ENCODE data around the gene MPHOSPH9.
A peak's percentile ranks its signal among the peaks of the same experiment; 100 is the strongest.

The MPHOSPH9 gene, protein sequence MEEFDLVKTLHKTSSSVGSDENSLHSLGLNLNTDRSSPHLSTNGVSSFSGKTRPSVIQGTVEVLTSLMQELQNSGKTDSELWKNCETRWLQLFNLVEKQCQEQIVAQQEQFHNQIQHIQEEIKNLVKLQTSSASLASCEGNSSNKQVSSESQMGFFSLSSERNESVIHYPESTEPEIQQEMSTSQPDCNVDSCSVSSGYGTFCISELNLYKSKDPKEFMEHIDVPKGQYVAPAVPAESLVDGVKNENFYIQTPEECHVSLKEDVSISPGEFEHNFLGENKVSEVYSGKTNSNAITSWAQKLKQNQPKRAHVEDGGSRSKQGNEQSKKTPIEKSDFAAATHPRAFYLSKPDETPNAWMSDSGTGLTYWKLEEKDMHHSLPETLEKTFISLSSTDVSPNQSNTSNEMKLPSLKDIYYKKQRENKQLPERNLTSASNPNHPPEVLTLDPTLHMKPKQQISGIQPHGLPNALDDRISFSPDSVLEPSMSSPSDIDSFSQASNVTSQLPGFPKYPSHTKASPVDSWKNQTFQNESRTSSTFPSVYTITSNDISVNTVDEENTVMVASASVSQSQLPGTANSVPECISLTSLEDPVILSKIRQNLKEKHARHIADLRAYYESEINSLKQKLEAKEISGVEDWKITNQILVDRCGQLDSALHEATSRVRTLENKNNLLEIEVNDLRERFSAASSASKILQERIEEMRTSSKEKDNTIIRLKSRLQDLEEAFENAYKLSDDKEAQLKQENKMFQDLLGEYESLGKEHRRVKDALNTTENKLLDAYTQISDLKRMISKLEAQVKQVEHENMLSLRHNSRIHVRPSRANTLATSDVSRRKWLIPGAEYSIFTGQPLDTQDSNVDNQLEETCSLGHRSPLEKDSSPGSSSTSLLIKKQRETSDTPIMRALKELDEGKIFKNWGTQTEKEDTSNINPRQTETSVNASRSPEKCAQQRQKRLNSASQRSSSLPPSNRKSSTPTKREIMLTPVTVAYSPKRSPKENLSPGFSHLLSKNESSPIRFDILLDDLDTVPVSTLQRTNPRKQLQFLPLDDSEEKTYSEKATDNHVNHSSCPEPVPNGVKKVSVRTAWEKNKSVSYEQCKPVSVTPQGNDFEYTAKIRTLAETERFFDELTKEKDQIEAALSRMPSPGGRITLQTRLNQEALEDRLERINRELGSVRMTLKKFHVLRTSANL

DNA sequence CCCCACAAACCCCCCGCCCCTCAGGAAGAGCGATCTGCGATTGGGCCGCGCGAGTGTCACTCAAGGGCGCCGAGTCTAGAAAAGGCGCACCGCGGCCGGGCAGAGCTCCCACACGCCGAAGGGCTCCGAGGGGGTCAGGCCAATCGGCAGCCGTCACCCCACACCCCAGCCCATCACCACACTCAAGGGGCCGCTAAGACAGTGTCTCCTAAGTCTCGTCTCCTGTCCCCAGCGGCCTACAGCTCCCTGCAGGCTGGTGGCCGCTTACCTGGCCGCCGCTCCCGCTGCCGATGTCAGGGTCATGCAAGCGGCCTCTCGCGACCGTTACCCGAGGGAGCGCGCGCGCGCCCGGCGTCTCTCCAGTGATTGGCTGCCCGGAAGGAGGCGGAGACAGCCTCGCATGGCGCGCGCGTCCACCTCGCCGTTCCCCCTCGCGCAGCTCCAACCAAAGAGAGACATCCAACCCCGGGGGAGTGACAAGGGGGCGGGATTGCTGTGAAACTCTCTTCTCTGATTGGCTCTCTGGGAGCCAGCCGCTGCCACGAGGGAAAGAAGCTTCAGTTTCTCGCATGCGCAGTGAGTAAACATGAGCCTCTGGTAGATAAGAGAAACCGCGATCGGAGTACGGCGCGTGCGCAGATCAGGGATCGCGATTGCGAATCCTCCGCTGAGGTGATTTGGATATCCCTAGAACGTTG is at the start of gene MPHOSPH9, which contains the start of gene MTRFR:
Gene MPHOSPH9 (minus strand): TSS at position 335 of the 698 bp plus-strand sequence. CDS start 2,777 bp downstream, outside the sequence.
Gene MTRFR (plus strand): TSS at position 630 of the 698 bp plus-strand sequence. CDS start 20,239 bp downstream, outside the sequence.
- peak; percentile 97 for DNase-seq

DNA sequence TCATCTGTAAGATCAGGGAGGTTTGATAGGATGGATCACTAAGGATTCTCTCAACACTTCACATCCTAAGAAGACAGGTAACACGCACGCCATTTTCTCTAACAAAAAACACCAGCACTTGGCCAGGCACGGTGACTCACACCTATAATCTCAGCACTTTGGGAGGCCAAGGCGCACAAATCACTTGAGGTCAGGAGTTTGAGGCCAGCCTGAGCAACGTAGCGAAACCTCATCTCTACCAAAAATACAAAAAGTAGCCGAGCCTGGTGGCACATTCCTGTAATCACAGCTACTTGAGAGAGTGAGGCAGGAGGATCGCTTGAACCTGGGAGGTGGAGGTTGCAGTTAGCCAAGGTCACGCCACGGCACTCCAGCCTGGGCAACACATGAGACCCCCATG is 49.2 kb upstream of the MPHOSPH9 start:
- DNase-seq, result no peak

DNA sequence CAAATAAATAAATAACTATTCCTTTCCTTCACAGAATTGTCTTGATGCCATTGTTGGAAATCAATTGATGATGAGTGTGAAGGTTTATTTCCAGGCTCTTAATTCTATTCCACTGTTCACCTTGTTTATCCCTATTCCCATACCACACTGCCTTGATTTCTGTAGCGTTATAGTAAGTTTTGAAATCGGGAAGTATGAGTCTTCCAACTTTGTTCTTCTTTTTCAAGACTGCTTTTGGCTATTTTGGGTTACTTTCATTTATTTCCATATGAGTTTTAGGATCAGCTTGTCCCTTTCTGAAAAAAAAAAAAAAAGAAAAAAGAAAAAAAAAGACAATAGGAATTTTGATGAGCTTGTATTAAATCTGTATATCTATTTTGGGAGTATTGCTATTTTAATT is 48.0 kb upstream of the MPHOSPH9 start:
- DNase-seq, result no peak

DNA sequence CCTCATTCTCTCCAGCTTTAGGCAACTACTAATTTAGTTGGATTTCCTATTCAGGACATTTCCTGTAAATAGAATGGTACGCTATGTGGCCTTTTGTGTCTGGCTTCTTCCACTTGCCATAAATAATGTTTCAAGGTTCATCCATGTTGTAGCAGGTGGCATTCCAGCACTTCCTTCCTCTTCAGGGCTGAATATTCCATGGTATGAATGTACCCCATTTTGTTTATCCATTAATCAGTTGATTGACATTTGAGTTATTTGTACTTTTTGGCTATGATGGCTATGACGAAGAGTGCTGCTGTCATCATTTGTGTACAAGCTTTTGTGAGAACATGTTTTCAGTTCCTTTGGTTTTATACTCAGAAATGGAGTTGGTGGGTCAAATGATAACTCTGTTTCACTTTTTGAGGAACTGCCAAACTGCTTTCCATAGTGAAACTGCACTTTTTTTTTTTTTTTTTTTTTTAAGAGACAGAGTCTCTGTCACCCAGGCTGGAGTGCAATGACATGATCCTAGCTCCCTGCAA is 45.2 kb upstream of the MPHOSPH9 start:
- no peak for DNase-seq

DNA sequence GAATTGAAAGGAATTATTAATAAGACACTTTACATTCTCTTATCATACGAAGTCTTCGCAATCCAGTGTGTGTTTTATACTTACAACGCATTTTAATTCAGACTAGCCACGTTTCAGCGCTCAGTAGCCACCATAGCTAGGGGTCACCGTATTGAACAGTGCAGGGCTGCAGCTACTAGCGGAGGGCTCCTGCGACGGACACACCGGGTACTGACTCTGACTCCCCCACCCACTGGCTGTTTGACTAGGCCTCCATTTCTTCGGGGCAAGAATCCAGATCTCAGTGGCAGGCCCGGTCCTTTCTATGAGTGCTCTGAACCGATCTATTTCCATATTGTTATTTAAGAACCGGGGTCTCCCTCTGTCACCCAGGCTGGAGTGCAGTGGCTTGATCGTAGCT is 40.2 kb upstream of the MPHOSPH9 start:
- DNase-seq, result no peak

DNA sequence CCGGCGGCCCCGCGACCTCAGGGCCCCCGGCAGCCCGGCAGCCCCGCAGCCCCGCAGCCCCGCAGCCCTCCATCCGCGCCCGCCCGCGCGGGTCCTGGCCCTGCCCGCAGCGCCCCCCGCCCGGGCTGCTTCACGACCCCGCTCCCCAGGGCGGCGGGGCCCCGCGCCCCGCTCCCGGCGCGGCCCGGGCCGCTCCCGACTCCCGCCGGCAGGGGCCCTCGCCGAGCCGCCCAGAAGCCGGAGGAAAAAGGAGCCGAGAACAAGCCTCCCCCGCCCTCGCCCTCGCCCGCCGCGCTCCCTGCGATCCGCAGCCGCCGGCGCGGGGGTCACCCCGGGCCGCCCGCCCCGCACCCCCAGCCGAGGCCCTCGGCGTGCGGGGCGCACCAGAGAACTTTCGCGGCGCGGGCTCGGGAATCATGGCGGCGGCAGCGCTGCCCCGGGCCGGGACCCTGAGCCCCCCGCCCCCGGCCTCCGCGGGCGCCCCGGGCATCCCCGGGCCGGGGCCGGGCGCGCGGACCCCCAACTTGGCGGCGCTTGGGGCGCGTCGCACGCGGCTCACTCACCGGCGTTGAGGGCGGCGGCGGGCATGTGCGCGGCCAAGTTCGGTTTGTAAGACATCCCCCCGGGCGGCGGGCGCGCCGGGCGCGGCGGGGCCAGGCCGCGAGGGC is 38.2 kb upstream of the MPHOSPH9 start:
- DNase-seq, result peak; percentile 81

DNA sequence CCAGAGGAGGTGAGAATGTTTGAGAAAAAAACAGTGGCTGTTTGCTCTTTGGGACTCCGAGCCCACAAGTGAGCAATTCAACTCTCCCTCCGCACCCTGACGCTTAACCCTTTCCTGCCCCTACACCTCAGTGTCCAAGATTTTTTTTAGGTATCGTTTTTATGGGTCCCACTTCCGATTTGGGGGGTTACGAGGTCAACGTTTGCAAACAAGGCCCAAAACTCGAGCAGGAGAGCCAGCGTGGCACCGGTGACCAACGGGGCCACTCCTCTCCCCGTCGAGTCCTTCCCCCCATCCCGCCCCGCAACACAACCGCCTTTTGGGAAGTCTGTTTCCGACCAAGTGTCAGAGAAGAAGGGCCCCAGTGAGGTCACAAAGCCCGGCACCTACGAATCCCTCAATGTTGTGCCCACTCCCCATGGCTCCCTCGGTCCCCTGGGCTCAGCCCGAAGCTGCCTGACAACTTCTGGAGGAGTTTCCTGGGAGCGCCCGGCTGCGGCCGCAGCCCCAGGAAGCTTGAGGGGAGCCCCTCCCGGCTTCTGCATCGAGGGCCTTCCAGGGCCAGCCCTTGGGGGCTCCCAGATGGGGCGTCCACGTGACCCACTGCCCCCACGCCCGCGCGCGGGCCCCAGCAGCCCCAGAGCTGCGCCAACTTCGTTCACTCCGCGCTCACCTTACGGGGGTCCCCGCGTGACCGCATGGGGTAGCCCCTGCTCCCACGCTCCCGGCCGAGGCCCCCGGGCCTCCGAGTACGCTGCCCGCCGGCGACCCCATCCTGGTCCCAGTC is 37.5 kb upstream of the MPHOSPH9 start:
- DNase-seq, result no peak

DNA sequence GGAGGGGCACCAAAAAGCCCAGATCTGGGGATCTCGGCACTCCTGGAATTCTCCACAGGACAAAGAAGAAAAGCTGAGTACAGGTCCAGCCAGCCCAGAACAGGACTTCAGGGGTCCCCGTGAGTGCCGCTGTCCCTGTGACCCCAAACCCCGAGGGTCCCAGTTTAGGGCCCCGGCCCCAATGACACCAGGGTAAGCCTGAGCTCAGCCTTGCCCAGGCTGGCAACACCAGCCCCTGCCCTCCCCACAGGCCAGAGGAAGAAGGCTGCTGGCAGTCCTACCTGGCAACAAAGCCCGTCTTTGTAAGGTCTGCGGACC is 36.9 kb upstream of the MPHOSPH9 start:
- no peak for DNase-seq

DNA sequence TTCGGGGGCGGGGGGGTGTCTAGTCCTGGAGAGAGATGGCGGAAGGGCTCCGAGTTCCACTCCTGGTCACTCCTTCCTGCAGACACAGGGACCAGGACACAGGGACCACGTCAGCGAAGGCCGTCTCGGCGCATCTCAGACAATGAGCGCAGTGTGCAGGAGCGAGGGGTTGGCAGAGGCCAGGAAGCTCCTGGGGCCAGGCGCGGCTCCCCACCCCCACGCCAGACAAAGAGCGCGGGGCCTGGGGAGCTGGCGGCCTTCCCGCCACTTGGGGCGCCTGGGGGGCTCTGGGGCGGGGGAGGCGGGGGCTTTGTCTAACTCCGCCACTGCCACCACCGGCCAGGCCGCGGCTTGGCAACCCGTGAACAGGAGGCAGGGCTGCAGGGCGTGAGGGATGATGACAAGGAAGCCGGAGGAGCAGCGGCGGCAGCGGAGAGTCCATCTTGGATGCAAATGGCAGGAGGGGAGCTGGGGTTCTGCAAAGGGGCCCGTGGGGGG is 36.5 kb upstream of the MPHOSPH9 start:
- peak; percentile 45 for DNase-seq

DNA sequence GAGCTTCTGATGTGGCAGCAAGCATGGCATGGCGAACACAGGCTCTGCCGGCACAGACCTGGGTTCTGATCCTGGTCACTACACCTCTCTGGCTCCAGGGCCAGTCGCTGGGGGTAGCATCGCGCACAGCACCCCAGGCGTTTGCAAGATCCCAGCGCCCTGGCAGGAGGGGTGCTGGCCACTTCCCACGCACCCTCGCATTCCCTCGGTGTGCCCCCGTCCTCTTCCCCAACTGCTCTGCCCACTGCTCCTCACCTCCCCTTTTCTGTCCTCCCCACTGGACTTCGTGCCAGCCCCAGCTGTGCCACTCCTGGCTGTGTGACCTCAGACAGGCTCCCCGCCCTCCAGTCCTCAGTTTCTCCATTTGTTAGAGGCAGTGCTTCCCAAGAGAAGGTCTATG is 35.9 kb upstream of the MPHOSPH9 start:
- no peak for DNase-seq

DNA sequence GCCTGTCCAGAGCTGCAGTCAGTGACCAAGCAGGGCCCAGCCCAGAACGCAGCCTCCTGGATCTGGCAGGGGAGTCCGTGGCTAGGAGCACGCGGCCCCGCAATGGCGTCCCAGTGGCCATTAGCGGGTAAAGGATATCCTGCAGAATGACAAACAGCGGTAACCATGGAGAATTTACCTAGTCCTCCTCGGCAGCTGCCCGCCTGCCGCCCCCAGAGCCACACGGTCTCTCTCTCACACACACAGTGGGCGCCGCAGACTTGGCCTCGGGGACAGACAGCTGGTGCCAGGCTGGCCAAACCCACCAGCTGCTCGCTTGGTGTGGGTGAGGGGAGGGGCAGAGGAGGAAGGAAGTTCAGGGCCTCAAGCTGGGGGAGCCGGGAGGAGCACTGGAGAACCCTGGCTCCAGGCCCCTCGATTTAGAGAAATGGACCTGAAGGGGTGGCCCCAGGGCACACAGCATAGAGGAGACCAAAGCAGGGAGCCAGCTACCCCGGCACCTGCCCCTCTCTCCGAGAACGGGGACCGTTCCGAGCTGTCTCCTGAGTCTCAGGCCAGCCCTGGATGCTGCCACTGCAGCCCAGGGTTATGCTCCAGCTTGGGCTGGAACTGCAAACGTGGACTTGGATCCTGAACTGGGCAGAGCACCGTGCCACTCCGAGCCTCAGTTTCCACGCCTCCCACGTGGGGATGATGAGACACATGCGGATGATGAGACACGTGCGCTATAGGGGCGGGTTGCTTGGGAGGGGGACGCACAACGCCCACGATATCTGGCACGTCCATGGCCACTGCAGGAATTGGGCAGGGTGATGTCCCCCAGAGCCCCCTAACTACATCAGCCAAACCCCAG is 35.3 kb upstream of the MPHOSPH9 start:
- DNase-seq, result no peak

DNA sequence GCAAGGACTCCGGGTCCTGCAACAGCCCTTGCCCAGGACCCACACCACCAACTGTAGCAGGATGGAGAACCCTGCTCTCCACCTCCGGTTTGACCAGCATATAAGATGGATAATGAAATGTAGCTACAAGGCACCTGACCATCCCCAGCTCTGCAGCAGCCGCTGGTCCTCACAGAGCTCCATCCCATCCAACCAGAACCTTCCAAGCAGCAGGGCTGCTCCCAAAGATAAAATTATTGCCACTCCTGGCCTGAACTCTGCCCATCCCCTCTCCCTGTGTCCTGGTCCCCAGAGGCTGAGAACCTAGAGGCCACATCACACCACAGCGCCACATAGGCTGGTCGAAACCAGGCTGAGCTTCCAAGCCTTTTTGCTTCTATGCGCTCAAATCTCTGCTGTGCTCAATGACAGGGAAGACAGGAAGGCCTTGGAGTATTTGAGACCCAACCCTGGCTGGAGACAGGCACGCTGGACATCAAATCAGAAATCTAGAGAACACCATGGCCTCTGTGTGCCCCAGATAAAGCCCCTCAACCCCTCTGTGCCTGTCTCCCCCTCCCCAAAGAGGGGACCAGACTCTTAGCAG is 34.5 kb upstream of the MPHOSPH9 start:
- no peak for DNase-seq

DNA sequence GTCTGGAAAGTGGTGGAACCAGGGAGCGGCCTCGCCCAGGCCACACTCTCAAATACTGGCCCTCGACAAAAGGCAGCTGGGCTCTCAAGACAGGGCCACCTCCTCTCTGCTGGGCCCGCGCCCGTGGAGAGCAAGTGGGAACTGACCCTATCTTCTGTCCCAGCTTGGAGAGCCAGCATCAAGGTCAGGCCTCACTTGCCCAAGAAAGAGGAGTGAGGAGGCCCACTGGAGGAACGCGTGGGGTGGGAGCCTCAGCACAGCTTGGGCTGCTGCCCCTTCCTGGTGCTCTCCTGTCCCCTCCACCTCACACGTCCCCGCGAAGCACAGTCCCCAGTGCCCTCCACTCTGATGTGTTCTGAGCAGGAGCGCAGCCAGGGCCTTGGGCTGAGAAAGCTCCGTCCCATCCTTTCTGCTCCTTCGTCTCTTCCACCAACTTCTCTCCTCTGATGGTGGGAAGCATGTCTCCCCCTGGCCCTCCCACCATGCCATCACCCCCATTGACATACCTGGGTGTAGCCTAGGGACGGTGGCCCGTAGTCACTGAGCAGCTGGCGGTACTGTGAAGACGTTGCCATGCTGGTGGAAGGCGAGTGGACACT is 33.8 kb upstream of the MPHOSPH9 start:
- no peak for DNase-seq

DNA sequence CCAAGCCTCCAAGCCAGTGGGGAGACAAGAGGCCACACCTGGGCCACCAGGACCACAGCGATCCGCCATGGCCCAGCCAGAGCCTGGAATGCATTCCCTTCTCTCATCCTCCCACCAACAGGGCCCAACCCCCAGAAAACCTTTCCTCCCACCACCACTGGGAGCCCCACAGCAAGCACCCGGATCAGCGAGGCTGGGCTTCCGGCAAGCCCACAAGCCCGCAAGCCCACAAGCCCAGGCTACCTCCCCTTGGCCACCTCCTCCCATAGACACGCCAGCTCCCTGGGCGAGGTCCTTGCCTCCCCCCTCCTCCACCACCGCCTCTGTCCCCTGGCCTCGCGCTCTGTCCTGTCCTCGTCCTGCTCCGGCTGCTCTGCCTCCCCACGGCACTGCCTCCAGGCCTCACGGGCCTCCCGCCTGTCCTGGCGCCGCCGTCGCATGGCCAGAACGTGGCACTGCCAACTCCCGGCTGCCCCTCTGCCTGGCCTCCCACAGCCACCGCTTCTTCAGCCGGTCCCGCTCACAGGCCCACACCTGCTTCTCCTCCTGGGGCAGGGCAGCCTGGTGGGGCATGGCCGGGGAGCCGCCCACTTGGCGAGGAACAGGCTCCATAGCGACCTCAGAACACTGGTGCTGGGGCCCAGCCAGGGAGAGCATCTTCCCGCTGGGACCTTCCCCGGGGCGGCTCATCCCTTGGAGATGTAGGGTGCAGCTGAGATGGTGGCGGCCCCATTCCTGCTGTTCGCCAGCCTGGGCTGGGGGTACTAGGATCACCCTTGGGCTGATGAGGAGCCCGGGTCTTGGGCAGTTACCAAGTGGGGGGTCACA is 33.1 kb upstream of the MPHOSPH9 start:
- no peak for DNase-seq

DNA sequence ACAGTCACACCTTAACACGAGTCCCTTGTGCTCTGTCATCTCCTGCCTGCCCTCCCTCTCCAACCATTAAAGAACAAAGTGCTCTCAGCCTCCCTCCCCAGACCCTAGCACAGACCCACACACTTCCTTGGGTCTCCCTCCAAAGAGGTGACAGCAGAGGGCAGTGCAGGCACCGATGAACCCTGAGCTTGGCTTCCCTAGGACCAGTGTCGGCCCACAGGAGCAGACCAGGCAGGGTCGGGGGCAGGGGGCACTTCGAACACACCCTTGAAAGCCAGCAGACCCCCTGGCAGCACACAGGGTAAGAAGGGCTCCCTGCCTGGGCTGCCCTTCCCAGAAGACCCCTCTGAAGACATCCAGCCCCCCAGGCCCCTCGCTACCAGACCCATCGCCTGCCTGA is 31.7 kb upstream of the MPHOSPH9 start:
- DNase-seq, result no peak

DNA sequence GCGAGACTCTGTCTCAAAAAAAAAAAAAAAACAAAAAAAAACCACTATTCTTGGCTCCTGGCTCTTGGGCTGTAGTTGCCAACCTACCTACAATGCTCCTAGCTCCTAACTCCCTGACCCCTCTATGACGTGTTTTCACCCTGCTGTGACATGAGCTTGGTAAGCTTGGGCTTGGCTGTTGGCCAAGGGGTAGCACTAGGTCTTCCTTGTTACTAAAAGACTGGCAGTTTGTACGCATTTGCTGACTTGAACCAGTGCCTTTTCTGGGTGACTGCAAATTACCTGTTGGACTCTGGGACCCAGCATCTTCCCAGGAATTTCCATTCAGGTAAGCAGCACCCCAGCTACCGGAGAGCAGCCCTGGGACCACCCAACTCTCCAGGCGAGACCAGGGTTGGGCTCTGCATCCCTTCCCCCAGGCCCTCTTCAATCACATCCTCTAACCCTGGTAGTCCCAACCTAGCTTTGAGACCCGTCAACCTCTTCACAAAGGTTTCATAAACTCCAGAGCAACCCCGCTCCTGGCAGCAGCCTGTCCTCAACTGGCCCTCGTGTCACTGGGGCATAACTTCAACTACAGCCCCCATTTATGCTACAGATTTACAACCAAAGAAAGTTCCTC is 30.4 kb upstream of the MPHOSPH9 start:
- DNase-seq, result no peak

DNA sequence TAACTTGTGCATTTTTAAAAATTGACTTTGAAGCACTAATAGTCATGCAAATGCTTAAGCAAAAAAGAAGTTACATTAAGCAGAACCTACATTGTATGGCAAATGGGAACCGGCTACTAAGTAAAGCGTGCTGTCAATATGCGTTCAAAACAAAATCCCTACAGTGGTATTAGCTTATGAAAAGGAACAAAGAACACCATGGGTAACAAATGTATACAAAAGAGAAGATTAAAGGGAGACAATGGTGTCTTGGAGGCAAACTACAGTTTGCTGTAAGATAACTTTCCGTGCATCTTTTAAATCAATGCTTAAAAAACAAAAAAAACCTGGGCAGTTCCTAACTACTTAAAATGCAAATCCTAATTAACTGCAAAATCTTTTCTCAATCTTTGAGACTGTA is 28.3 kb upstream of the MPHOSPH9 start:
- DNase-seq, result no peak

DNA sequence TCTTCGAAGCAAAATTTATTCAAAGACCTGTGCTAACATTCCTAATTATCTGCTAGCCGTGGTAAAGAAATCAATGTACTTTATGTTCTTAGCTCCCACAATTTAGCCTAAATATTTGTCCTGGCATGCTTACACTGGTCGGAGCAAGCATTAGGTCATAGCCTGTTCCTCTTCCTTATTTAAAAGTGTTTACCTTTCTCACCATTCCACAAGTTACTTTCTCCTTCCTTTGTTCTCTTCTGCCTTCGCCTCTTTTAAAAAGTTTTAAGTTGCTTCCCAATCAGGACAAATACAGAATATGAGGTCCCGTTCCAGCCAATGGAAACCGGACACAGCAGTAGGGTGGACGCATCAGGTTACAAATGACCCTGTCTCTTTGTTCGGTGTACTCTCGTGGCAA is 27.1 kb upstream of the MPHOSPH9 start:
- DNase-seq, result no peak

Data from activated T-cell treated with anti-CD3 and anti-CD28 coated beads, Interleukin-2, amount 50 U/mL, for 1 hour (primary cell).